K562 (cell line): ENCODE results near the gene PACS1.

Source experiments
- ATF7 ChIP-seq: fragments of 450-650 bp; IDR thresholded peaks from 2 replicates; pipeline ENCODE4 v1.7.1; 2014; ENCODE audit warnings: mild to moderate bottlenecking, moderate library complexity
- CBFB ChIP-seq: sonication (generic); formaldehyde crosslinking; IDR thresholded peaks from 2 replicates; pipeline ENCODE4 v1.4.0; 2020; ENCODE audit warnings: mild to moderate bottlenecking, missing genetic modification reagents
- CHD2 ChIP-seq: IDR thresholded peaks from 2 replicates; pipeline ENCODE4 v1.6.1; 2011; ENCODE audit warnings: low read depth, low read length
- CTCF ChIP-seq, 3 experiments: IDR thresholded peaks in 2 of 3; conservative IDR thresholded peaks in 1 of 3; 2 replicates each; pipeline ENCODE4 v1.5.1; 2011 to 2012; ENCODE audit warnings: low read length in 3 of 3, mild to moderate bottlenecking in 3 of 3, control low read depth in 2 of 3, improper control_type of control experiment in 1 of 3, inconsistent platforms in 1 of 3, low read depth in 1 of 3, mixed read lengths in 1 of 3, moderate library complexity in 1 of 3; ENCODE audit not compliant: insufficient read depth in 2 of 3
- DNMT1 ChIP-seq: fragments of 450-650 bp; IDR thresholded peaks from 2 replicates; pipeline ENCODE4 v1.6.1; 2016; ENCODE audit warnings: antibody characterized with exemption, mild to moderate bottlenecking
- ELF1 ChIP-seq: fragments of 200-800 bp; sonication (Bioruptor generic); IDR thresholded peaks from 2 replicates; pipeline ENCODE4 v1.6.1; 2016; ENCODE audit warnings: missing genetic modification characterization, missing compliant biosample characterization
- ESRRA ChIP-seq: fragments of 450-650 bp; IDR thresholded peaks from 2 replicates; pipeline ENCODE4 v1.6.1; 2014; ENCODE audit warnings: low read depth, mild to moderate bottlenecking, moderate library complexity, borderline replicate concordance
- FOXO4 ChIP-seq: fragments of 450-650 bp; formaldehyde crosslinking; IDR thresholded peaks from 2 replicates; pipeline ENCODE4 v1.4.0; 2020; ENCODE audit warnings: mild to moderate bottlenecking, moderate library complexity
- MAZ ChIP-seq, 2 experiments: fragments of 450-650 bp in 1 of 2; sonication (generic) in 1 of 2; formaldehyde crosslinking; IDR thresholded peaks in 1 of 2; conservative IDR thresholded peaks in 1 of 2; 2 replicates each; pipeline versions ENCODE4 v1.4.0 to v1.5.0; 2020; ENCODE audit warnings: mild to moderate bottlenecking in 1 of 2, missing genetic modification reagents in 1 of 2
- POLR2A ChIP-seq: fragments of 450-650 bp; conservative IDR thresholded peaks from 2 replicates; pipeline ENCODE4 v1.6.1; 2016
- SAFB ChIP-seq: fragments of 200-400 bp; formaldehyde crosslinking; IDR thresholded peaks from 2 replicates; pipeline ENCODE4 v1.6.1; 2017; ENCODE audit warnings: low read depth, low read length, borderline replicate concordance
- SREBF1 ChIP-seq: fragments of 150-350 bp; IDR thresholded peaks from 2 replicates; pipeline ENCODE4 v1.6.1; 2014; ENCODE audit warnings: antibody characterized with exemption, low read depth, low read length, borderline replicate concordance
- TCF3 ChIP-seq: sonication (generic); formaldehyde crosslinking; IDR thresholded peaks from 2 replicates; pipeline ENCODE4 v1.4.0; 2020; ENCODE audit warnings: mild to moderate bottlenecking, missing genetic modification reagents

GRCh38 chr11:66130978-66131377, 60.9 kb downstream of the PACS1 start:
- TF ChIP-seq TCF3 (CRISPR knock-in tag) (no peak), POLR2A (no peak), CTCF (IDR thresholded peaks at IDR 0.05 in 2 of 3, conservative IDR thresholded peaks at IDR 0.05 in 1 of 3; ENCODE audit: insufficient read depth in 2 of 3, low read depth in 1 of 3, low read length in 3 of 3) (no peak), ELF1 (tag) (no peak), MAZ (CRISPR knock-in tag; conservative IDR thresholded peaks at IDR 0.05 in 1 of 2, IDR thresholded peaks at IDR 0.05 in 1 of 2) (no peak), ESRRA (no peak), ATF7 (no peak), CBFB (no peak), FOXO4 (CRISPR knock-in tag) (no peak), SAFB (no peak), DNMT1 (no peak), SREBF1 (no peak), CHD2 (no peak)
